ENCODE data around the gene TEKT5.
"Not testable (repeated sequence)": the region's sequence is repeated elsewhere in the genome, so short reads cannot be mapped to it uniquely, and the experiment has no call there.

TEKT5 gene

DNA sequence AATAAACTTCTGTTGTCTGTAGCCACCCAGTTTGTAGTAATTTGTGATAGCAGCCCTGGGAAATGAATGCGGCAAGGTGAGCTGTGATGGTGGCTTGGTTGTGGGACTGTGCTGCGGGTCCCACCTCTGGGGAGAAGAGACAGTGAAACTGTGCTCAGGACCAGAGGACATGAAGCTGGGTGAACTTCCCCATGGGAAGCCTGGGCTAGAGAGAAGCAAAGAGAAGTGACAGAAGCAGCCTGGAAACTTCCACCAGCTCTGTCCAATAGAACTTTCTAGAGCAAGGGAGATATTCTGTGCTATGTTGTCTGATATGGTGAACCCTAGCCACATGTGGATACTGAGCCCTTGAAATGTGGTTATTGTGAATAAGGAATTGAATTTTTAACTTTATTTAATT, 62.8 kb downstream of the TEKT5 start:
- DNase-seq (ENCODE audit: low read depth) = no peak

DNA sequence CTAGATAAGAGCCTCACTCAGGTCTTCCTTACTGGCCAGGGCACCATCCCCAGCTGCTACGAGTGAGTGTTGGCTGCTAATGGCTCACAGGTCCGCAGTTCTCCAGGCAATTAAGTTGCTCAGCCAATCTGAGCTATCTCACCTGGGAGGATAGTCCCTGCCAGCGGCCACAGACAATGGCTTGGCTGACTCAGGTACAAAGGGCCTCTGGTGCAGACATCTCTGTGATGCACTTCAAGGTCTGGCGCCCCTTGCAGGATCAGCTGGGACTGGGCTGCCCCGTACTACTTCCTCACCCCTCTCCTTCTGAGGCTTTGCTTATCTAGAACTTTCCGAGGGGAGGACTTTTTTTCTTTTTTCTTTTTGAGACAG, 65.2 kb downstream of the TEKT5 start:
- DNase-seq (ENCODE audit: low read depth) = no peak

DNA sequence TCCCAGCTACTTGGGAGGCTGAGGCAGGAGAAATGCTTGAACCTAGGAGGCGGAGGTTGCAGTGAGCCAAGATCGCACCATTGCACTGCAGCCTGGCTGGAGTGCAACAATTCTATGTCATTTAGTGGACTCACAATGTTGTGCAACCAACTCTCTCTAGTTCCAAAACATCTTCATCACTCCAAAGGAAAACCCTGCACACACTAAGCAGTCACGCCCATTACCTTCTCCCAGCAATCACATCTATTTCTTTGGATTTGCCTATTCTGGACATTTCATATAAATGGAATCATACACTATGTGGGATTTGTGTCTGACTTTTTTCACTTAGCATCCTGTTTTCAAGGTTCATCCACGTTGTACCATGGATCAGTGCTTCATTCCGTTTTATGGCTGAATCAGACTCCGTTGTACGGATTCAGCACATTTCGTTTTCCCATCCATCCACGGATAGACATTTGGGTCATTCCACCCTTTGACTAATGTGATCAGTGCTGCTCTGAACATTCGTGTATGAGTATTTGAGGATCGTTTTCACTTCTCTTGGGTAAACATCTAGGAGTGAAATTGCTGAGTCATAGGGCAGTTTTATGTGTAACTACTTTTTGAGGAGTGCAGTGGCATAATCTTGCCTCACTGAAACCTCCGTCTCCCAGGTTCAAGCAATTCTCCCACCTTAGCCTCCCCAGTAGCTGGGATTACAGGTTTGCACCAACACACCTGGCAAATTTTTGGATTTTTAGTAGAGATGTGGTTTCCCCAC, 69.0 kb downstream of the TEKT5 start:
- DNase-seq (ENCODE audit: low read depth) = no peak

GRCh38 chr16:10624527-10624926, 70.2 kb downstream of the TEKT5 start:
- DNase-seq (ENCODE audit: low read depth) = no peak

- no peak for DNase-seq (ENCODE audit: low read depth)
These were observed 71.7 kb downstream of the TEKT5 start for GRCh38 chr16:10623059-10623458.

DNA sequence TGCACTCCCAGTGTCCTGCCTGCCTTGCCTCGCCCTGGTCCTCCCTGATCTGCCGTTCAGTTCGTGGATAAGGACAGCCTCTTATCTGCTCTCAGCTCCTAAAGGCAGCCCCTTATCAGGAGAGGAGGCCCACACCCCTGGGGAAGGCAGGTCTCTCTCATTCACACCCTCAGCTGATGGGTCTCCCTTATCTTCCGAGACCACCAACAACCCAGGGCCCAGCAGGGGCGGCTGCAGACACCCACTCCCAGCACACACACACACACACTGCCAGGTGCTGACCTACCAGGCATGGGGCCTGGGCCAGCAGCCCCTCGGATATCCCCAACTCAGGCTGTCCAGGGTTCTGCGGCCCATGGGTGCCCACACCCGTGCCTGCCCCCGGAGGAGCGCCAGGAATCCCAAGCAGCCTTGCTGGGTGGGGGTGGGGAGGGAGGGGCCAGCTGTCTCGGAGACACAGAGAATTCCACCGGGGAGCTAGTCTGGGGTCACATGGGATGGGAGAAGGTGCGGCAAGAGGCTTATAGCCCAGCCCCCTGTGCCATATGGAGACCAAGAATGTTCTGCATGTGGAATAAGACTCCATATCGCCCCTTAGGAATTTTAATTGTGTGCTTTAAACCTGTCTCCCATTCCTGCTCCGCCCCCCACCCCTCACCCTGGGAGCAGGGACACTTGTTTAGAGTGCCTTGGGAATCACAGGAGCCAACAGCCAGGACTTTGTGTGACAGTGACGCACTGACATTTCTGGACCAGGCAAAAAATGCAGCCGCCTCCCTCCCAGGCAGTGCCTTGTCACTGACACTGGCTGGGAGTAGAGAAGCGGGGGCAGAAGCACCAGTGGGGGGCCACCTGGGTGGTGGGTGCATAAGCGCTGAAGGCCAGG, 72.5 kb downstream of the TEKT5 start:
- DNase-seq (ENCODE audit: low read depth) = no peak

GRCh38 chr16:10621216-10621949, 73.3 kb downstream of the TEKT5 start:
- DNase-seq (ENCODE audit: low read depth) = not testable (repeated sequence)

GRCh38 chr16:10620120-10620519, 74.6 kb downstream of the TEKT5 start:
- DNase-seq (ENCODE audit: low read depth) = no peak

DNA sequence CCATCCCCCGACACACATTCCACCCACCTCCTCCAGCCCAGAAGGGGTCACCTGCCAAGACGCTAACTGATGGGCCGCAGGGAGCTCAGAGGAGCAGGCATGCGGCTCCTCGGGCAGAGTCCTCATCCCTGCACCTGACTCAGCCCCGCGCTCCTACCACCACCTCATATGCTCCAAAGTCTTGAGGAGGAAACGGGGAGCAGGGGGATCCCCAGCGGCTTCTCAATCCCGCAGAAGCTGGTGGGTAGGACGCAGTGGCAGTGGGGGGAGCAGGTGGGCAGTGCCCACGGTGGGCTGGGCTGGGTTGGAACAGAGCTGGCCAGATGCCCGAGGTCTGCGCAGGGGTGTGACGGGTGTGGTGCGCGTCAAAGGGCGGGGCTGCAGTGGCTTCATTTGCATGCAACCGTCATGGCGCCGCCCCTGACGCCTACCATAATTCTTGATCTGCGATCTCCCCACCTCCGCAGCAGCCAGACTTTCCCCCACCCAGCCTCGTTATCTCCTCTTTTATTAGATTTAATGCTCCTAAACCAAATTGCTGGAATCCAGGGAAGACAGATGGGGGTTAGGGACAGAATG, 75.4 kb downstream of the TEKT5 start:
- no peak for DNase-seq (ENCODE audit: low read depth)

GRCh38 chr16:10618710-10619209, 76.0 kb downstream of the TEKT5 start:
- no peak for DNase-seq (ENCODE audit: low read depth)

DNA sequence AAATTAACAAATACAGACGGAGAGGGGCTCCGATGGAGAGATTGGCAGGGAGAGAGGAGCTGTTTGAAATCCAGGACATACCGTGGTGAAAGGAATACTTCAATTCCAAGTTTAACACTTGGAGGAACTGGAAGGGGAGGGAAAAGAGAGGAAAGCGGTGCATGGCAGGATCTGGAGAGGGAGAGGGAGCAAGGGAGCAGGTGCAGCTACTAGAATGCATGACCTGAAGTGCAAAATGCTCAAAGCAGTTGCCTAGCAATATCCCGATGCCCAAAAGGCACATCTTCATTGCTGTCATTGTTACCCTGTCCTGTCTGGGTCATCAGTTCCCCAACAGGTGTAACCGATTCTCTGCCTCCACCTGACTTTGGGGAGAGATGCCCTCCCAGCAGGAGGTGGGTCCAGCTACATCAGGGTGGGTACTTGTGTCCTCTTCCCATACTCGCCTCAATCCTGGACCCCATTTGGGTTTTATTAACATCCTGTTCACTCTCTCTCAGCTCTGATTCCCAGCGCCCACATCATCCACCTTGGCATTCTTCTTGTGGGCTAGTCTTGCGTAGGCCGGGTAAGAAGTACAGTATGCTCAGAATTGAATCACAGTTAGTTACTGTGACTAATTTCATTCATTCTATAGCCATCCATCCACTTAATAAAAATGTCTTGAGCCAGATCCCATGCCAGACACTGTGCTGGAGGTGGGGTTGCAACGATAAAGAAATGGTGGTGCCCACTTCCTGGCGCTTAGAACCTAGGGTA, 76.9 kb downstream of the TEKT5 start:
- no peak for DNase-seq (ENCODE audit: low read depth)

DNA sequence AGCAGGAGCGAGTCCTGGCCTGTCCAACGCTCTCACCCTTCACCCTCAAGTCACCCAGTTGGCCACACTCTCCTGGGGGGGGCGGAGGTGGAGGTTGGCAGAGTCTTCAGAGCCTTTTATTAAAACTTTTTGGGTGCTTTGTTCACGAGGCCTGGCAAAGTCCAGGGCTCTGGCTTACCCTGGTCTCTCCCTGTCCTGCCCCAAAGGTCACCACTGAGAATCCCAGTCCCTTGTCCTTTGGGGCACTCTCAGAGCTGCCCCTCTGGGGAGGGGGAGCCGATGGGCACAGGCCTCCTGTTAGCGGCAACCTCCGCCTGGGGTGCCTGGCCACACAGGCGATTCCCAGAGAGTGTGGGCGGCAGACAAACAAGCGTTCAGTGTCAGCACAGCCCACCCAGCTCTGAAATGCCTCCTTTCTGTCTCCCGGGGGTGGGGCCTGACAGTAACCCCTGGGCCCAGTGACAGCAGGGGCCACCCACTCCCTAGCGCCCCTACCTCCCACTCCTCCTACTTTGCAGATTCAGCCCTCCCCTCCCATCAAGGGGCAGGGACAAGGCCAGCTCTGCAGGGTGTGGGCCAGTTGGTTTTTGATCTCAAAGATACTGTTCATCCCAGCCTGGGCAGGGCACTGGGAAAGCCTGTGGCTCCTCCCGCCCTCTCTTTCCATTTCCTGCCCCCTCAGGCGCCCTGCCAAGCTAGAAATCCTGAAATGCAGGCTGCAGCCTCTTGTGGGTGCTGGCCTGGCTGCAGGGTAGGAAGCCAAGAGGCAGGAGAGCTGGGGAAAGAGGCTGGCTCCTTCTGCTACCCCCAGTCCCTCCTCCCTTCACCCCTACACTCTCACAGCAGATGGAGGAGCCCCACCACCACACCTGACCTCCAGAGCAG, 77.7 kb downstream of the TEKT5 start:
- DNase-seq (ENCODE audit: low read depth) = no peak

DNA sequence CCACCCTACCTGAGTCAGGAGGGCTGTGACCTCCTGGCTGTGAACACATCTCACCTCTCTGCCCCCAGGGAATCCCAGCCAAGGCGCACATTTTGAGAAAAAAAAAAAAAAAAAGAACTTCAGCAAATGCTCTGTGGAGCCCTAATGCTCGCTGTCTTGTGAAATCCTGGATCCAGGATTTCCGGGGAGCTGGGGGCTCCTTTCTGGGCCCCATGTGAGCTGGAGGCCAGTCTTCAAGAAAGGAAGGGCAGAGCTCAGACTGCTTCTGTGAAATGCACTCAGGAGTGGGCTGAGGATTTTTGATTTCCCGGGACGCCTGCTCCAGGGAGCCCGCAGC, 78.3 kb downstream of the TEKT5 start:
- no peak for DNase-seq (ENCODE audit: low read depth)

- DNase-seq (ENCODE audit: low read depth) = no peak
These were observed 80.0 kb downstream of the TEKT5 start for GRCh38 chr16:10614685-10615084.

DNA sequence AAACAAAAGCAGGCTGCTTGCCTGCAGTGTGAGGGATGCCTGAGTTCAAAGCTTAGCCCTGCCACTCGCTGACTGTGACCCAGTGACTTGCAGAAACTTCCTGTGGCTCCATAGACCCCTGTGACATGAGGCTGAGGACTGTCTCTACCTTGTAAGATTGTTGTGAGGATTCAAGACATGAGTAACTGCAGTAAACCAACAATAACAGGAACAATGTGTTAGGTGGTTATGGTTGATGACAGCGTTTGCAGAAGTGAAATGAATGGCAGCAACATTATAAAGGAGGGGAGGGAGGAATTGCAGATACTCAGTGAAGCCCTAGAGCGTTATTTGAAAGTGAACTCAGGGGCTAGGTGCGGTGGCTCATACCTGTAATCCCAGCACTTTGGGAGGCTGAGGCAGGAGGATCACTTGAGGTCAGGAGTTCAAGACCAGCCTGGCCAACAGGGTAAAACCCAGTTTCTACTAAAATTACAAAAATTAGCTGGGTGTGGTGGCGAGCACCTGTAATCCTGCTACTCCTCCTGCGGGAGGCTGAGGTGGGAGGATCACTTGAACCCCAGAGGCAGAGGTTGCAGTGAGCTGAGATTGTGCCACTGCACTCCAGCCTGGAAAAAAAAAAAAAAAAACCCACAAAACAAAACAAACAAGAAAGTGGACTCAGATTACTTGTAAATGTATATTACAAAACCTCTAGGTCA, 80.8 kb downstream of the TEKT5 start:
- no peak for DNase-seq (ENCODE audit: low read depth)

DNA sequence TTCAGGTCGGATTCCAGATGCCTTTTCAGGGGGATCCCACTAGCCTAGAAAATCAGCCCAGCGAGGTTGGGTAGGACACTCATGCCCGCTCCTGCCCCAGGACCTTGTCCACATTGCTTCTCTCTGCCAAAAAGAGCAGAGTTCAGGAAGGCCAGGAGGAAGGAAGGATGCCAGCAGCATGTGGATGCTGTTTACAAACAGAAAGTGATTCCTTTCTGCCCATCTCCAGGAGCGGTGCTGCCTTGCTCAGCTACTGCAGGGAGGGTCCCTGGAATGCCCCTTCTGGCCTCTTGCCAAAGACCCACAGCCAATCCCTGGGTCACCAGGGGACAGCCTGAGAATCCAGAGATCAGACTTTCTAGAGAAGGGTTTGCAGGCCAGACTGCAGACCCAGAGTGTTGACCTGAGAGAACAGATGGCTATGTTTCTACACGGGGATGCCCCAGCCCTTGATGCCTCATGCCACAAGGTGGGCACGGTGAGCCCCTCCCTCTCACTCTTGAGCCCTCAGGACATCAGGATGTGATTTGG, 82.0 kb downstream of the TEKT5 start:
- DNase-seq (ENCODE audit: low read depth) = no peak

- DNase-seq (ENCODE audit: low read depth) = no peak
These were observed 82.8 kb downstream of the TEKT5 start for GRCh38 chr16:10611825-10612342.

GRCh38 chr16:10610499-10611184, 84.1 kb downstream of the TEKT5 start:
- DNase-seq (ENCODE audit: low read depth) = no peak

GRCh38 chr16:10609402-10609774, 85.3 kb downstream of the TEKT5 start:
- DNase-seq (ENCODE audit: low read depth) = no peak
